ENCODE results near the gene NEU2. TPM values are rescaled to one million over a fixed set of nuclear protein-coding genes. Genes with fewer than 3 reads are reported as not detected.
A peak's percentile ranks its signal among the peaks of the same experiment; 100 is the strongest.

The NEU2 gene
- total RNA-seq (2014; rRNA removed; shearing (Covaris generic)), result not detected in 2 replicates

DNA sequence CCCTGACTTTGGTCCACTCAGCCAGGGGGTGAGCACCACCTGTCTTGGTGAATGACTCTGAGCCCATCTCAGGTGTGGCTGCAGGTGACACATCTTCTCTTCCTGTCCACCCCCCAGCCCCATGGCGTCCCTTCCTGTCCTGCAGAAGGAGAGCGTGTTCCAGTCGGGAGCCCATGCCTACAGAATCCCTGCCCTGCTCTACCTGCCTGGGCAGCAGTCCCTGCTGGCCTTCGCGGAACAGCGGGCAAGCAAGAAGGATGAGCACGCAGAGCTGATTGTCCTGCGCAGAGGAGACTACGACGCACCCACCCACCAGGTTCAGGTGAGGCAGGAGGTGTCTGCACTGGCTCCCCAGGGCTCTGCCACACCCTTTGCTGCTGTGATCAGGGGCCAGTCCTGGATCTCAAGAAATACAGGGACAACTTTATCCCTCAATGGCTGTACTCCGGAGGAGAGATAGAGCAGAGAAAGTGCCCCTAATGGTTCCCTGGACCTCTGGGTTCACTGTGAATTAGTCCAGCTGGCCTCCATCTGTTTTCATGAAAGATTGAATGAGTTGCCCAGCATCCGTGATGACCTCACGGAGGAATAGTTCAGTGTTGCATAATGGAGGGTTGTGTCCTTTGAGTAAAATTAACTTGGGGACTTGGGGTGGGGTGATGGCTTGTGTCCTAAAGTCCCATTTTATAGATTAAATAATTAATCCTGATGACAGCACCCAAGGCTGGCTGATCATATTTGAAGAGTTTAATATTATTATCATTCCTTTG, at the start of gene NEU2:
Gene NEU2, plus strand, starts transcription at position 122 of the 770 bp plus-strand sequence. Its CDS starts 0 bp downstream, at position 122.
- DNase-seq (ENCODE audit: low read depth), result peak; percentile 82

DNA sequence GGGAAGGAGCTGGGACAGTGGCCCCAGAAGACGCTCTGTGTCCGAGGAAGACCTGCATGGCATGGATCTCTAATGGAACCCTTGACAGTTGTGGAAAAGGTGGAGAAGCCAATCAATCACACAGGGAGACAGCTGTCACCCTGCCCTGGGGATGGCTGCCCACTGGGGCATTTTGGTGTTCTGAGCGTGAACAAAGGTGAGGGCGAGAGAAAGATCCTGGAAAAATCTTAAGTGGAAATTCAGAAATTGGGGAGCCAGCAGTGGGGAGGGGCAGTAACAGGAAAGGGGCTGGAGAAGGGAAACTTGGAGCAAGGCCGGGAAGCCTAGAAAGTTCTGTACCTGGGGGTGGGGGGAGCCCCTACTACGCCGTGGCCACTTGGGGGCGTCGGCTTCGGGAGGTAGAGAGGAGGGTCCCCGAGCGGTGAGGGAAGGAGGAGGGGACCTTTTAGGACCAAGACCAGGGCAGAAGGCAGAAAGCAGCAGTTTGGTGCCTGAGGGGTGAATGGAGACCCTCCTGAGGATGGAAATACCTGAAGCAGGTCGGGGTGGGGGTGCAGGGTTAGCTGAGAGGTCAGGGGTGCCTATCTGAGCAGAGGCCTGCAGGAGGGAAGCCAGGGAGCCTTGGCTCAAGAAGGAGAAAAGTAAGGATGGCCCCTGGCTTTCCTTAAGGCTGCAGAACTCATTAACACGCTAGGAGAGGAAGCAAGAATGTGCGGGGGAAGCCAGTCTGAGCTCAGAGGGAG, 49.4 kb upstream of the NEU2 start:
- no peak for DNase-seq (ENCODE audit: low read depth)

DNA sequence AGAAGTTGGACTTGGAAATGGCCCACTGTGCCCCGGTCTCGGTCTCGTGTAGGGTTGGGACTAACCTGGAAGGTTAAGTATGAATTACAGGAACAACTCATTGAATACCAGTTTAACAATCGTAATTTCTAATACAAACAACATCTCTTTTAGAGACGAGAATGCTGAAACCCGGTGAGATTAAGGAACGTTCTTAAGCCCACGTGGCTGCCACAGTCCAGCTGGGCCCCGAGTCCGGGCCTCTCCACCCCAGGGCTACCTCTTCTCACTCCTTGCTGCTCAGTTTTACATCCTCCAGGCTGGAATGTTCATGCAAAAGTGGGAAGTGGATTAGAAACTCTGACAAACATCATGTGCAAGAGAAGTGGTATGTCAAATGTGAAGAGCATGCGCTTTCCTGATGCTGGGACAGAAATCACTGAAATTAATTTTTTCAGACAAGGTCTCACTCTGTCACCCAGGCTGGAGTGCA, 48.8 kb upstream of the NEU2 start:
- no peak for DNase-seq (ENCODE audit: low read depth)

DNA sequence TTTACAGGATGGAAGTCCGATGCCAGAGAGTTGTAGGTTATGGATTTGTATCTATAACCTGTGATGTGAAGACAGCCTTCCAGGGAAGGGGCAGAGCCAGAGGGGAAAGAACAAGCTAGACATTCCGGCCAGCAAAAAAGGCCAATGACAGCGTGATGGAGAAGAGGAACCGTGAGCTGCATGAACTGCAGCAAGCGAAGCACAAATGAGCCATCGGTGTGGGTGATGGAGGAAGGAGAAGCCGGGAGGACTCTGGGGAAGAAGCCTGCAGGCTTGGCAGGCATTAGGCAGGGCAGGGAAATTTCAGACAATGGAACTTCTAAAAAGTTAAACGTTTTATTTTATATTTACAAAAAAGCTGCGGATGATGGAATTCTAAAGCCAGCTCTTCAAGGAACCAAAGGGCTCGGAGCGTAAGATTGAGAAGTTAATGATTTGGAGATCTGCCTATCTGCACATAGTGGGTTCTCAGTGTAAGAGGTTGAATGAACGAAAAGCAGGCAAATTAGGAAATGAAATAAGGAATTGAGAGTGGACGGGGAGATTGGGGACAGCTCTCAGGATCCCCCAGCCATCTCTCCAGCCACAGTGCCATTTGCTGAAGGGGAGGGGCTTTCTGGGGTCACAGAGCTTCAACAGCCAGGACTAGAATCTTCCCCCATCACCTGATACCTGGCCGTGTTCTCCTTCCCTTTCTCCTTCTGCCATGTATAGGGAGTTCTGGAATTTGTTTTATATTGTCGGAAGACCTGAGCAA, 47.8 kb upstream of the NEU2 start:
- DNase-seq (ENCODE audit: low read depth), result no peak

DNA sequence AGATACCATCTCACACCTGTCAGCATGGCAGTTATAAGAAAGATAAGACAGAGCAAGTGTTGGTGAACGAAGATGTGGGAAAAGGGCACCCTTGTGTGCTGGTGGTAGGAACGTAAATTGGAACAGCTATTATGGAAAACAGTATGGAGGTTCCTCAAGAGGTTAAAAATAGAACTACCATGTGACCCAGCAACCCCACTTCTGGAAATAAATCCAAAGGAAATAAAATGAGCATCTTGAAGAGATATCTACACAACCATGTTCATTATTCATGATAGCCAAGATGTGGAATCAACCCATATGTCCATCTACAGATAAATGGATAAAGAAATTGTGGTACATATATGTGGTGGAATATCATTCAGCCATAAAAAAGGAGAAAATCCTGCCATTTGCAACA, 46.3 kb upstream of the NEU2 start:
- no peak for DNase-seq (ENCODE audit: low read depth)

DNA sequence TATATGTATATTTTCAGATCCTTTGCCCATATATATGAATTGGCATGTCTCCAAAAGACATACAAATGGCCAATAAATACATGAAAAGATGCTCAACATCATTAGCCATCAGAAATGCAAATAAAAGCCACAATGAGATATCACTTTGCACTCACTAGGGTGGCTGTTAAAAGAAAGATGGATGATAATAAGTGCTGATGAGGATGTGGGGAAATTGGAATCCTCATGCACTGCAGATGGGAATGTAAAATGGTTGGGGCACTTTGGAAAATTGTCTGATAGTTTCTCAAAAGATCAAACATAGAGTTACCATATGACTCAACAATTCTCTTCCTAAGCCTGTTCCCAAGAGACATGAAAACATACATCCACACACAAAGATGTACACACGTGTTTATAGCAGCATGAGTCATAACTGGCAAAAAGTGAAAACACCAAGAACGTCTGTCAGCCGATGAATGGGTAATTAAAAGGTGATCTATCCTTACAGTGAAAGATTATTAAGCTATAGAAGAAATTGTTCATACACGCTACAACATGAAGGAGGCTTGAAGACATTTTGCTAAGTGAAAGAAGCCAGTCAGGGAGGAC, 39.1 kb upstream of the NEU2 start:
- peak; percentile 56 for DNase-seq (ENCODE audit: low read depth)

DNA sequence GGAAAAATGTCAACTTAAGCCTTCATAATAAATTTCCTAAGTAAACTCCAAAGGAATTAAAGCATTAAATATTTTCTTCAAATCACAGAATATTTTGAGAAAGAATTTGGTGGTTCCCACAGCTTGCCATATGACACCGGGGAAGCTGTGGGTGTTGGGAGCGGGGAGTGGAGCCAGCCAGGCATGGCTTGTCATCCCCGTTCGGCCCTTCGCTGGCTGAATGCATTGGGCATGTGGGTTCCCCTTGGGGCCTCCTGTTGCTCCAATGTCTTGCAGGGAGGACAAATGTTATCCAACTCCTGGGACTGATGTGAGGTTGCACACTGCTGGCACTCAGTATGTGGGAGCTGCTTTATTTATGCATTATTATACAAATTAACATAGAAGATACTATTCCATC, 38.0 kb upstream of the NEU2 start:
- DNase-seq (ENCODE audit: low read depth), result no peak

DNA sequence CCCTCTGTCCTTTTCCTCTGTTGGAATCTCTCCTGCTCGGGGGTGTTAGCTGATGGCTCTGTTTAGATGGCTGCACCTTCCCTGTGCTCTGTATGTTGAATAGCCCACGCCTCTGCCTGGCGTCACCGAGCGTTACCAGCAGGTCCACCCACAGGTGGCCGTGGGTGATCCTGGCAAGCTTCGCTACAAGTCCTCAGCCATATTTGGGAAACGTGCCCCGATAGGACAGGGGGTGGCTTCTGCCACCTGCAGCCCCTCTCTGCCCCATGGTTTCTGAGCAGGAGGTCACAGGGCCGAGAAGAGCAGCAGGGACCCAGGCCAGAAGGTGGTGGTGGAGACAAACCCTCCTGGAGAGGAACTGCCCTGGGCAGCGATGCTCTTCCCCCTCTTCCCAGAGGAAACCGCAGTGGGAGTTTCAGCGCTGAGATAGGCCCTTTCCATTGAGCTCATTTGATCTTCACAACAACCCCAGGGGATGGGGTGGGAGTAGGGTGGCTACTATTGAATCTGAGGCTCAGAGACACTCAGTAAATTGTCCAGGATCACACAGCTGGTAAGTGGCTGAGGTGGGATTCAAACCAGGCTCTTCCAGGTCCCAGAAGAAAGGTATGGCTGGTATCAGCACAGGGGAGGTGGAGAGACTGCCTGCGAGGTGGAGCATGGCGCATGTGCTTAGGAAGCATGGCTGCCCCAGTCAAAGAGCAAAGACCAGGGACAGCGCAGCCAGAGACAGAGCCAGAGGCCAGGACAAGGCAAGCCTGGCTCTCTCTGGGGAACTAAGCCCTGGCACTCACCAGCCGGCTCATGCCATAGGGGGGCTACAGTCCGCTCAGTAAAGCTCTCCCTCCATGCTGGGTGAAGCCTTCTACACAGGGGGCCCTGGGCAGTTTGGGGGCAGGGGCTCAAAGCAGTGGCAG, 34.5 kb upstream of the NEU2 start:
- DNase-seq (ENCODE audit: low read depth), result no peak

DNA sequence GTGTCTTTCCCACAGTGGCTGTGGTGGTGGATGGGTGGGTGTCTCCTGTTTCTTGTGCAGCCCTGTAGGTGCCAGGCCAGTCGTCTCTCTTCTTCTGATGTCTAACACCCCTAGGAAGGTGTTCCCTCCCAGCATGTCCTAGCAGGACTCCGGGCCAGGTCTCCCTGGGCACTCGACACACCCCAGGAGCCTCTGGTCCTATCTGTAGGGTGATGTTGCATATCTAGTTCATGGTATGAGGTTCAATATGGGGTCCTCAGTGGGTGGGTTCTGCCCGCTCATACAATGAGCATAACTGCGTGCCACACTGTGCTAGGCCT, 33.8 kb upstream of the NEU2 start:
- DNase-seq (ENCODE audit: low read depth), result no peak

DNA sequence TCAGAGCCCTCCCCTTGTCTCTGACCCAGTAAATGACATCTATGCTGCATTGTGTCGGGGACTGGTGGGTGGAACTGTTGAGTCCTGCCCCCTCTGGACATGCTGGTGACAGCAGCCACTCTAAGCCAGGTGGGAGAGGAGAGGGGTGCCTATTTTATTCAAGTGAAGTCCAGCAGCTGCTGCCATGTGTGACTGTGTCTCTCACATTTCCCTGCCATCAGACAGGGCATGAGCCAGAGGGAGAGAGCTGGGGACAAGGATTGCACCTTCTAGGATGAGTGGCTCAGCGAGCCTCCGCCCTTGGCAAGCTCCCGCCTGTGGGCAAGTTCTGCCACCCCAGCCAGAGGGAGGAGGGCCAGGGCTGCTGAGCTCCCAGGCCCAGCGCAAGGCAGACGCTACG, 33.1 kb upstream of the NEU2 start:
- DNase-seq (ENCODE audit: low read depth), result no peak

DNA sequence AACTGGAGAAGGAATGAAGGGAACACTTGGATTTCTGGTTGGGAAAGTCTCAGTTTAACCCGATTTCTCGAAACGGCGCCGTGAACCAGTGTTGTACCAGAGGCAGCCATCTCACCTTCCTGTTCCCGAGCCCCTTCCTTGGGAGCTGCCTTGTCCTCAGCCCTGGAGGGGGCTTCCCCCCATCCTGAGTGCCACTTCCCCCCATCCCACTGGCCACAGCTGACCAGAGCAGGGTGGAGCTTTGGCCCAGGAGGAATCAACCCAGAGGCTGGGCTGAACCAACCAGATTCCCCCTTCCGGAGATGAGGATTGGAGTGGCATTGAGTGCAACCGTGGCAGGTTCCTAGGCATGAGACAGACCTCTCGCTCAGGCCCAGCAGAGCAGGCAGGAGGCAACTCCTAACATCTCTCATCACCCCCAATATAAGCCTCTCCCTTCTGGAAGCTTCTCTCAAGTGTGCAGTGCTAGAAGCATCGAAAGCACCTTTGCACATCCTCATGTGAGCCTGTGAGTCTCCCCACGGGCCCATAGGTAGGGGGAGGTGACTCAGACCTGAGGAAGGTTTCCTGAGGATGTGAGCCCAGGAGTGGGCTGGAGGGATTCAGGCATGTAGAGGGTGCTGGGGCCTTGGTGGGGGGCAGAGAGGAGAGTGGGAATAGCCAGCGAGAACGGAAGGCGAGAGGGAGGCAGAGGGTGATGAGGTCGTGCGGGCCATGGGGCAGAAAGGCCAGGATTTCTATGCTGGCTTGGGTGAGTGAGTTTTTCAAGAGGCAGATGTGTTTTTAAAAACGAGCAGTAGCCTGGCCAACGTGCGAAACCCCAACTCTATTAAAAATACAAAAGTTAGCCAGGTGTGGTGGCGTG, 31.4 kb upstream of the NEU2 start:
- no peak for DNase-seq (ENCODE audit: low read depth)

DNA sequence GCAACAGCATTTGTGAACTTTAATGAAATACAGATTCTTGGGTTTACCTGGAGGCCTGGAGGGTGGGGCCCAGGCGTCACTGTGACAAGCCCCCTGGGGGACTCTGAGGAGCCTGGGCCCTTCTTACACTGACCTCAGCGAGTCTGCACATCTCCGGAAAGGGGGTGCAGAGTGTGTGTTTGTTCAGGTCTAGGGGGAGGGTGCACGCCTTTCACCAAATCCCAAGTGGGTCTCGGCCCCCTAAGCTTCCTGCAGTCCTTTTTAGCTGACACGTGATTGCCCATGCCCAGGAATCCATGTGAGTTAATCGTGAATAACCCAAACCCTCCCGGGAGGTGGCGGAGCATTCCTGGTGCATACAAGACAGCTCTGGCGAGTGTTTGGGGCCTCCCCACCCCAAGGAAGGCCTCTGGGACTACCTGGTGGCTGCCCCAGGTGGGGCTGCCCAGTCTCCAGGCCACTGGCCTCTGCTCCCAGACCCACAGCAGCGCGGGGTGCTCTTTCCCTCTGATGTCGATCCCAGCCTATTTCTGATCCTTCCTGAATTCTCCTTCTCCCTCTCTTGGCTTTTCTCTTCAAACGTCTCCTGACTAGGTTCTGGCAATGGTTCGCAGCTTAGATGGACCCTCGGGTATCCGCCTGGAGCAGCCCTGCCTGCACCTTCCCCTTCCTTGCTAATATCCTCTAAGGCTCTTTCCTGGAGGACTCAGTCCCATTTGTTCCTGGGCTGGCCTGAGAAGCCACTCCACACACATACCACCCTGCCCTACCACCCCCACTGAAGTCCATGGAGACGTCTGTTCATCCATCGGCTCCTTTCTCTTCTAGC, 29.4 kb upstream of the NEU2 start:
- DNase-seq (ENCODE audit: low read depth), result no peak

DNA sequence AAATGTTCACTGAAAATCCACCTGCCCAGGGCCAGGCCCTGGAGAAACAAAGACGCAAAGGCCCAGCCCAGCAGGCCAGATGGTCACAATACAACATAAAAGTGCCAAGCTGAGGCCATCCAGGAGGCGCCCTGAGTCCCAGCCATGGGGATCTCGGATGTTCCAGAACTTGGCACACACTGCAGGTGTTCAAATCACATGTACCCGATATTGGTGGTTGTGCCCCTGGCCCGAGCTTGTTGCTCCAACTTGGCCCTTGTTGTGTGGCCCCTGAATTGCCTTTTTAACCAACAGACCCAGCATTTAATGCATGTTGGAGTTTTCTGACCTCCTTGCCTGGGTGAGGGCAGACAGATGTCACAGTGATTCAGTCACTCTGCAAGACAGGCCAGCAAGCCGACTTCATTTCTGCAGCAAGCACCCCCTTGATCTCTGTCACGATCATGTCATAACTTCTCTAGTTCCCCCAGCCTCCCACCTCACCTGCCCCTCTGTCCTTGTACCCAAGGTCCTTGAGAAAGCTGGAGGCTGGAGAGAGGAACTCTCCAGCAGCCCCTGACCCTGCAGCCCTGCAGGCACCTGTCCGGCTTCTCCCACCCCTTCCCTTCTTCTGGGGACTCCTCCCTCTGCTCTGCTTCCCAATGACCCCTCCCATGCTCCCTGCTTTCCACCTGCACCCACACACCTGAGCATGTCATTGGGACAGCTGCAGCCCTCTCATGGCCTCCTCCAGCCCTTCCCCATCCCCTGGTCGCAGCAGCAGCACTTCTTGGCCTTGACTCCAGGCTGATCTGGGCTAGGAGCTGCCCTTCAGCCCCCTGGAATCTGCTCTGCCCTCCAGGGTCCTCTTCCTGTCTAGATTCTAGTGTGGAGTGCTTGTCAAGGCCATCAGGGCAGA, 28.6 kb upstream of the NEU2 start:
- no peak for DNase-seq (ENCODE audit: low read depth)

DNA sequence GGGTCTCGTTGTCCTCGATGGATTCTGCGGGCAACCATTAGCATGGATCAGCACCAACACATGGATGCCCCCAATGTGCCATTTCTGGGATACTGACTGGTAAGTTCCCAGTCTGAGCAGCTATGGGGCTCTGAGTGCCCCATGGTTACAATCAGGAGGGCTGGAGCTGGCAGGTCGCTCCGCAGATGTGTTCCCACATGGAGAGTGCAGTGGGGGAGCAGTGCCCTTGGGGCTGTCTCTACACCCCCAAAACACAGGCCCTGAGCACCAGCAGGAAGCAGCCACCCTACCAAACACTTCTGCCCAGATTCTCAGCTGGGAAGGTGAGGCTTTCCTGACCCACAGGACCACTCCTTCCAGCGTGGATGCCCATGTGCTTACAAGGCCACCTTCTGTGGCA, 27.4 kb upstream of the NEU2 start:
- DNase-seq (ENCODE audit: low read depth), result no peak

DNA sequence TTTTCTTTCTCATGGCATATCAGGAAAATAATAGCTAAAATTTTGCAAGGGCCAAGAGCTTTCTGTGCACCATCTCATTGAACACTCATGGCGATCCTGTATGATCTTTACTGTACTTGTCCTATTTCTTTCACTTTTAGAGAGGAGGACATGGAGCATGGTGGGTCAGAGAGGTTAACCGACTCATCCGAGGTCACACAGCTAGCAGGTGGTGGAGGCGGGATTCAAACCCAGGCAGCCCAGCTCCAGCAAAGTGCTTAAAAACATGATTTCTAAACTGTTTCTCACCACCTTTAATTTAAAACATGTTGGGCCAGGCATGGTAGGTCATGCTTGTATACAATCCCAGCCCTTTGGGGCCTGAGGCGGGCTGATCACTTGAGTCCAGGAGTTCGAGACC, 25.8 kb upstream of the NEU2 start:
- DNase-seq (ENCODE audit: low read depth), result no peak

DNA sequence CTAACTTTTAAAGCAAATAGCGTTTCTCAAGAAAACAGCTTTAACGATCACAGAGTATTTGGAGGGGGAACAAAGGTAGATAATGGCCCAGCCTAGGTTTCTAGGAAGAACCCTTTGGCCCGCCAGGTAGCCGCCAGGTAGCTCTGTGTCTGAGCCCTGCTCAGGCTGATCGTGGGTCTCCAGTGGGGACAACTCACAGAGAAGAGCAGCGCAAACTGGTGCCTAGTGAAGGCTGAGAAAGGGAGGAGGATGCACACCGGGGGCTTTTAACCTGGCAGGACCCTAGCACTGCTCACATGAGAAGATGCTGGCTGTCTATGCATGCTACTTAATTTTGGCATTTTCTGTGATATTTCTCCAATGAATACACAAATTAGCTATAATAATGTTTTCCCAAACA, 25.2 kb upstream of the NEU2 start:
- DNase-seq (ENCODE audit: low read depth), result no peak

DNA sequence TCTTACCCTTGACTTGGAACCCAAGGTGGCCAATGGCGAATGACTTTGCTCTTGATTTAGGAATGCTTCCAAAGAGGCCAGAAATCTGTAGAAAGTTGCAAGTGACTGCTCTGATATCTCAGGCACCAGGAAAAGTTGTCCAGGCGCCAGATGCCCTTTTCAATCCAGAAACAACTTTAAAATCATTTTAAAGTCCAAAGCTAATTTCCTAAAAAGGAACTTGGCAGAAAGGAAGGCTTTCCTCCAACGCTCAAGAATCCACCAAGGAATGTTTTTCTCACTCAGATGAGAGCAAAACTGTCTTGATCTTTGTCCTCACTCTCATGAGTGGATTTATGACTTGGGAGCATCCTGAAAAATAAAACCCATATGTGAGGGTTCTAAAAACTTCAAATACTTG, 24.7 kb upstream of the NEU2 start:
- no peak for DNase-seq (ENCODE audit: low read depth)

DNA sequence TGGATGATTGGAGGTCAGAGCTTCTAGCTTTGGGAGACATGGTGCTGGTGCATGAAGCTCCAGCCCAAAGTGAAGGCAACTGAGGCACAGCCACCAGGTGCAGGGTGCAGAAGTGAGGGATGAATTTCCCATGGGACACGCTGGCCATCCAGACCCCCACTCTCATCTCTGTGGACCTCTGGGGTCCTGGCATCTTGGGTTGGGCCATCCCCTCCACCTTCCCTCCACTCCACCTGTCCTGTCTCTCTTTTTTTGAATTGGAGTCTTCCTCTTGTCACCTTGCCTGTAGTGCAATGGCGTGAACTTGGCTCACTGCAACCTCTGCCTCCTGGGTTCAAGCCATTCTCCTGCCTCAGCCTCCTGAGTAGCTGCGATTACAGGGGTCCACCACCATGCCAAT, 22.8 kb upstream of the NEU2 start:
- DNase-seq (ENCODE audit: low read depth), result no peak

All from RPMI7951 (cell line).